Brain microvascular endothelial cell (primary cell): ENCODE results near the gene COL9A3.

Experiments used
- DNase-seq: peaks from one replicate; pipeline ENCODE4 v3.0.0-alpha.2; 2020
- H3K27ac ChIP-seq: fragments of 250-450 bp; sonication (Bioruptor Pico); 2 replicates; pipeline ENCODE4 v1.5.1; 2020; ENCODE audit warnings: mild to moderate bottlenecking, moderate library complexity
- H3K27me3 ChIP-seq: fragments of 250-450 bp; sonication (Bioruptor Pico); replicated peaks from 2 replicates; pipeline ENCODE4 v1.5.1; 2020; ENCODE audit warnings: mild to moderate bottlenecking
- H3K36me3 ChIP-seq: fragments of 250-450 bp; sonication (Bioruptor Pico); replicated peaks from 2 replicates; pipeline ENCODE4 v1.5.1; 2020; ENCODE audit warnings: mild to moderate bottlenecking
- H3K4me3 ChIP-seq: 2 replicates; pipeline ENCODE4 v1.5.1; 2011; ENCODE audit warnings: low read depth, mild to moderate bottlenecking, control low read depth, low read length, moderate library complexity
- in situ Hi-C: cut with HindIII; loops from 2 replicates; pipeline ENCODE4 v1.10.0; 2017; ENCODE audit warnings: low sequenced_read_pairs, low pct_ligation_motif_present
- TF ChIP-seq, protein P1 (sequence below): IDR thresholded peaks from 2 replicates; pipeline ENCODE4 v1.5.1; 2011; ENCODE audit warnings: low read depth, mild to moderate bottlenecking, moderate library complexity, low read length, control low read depth, inconsistent platforms; ENCODE audit errors: missing control alignments

Gene COL9A3

DNA sequence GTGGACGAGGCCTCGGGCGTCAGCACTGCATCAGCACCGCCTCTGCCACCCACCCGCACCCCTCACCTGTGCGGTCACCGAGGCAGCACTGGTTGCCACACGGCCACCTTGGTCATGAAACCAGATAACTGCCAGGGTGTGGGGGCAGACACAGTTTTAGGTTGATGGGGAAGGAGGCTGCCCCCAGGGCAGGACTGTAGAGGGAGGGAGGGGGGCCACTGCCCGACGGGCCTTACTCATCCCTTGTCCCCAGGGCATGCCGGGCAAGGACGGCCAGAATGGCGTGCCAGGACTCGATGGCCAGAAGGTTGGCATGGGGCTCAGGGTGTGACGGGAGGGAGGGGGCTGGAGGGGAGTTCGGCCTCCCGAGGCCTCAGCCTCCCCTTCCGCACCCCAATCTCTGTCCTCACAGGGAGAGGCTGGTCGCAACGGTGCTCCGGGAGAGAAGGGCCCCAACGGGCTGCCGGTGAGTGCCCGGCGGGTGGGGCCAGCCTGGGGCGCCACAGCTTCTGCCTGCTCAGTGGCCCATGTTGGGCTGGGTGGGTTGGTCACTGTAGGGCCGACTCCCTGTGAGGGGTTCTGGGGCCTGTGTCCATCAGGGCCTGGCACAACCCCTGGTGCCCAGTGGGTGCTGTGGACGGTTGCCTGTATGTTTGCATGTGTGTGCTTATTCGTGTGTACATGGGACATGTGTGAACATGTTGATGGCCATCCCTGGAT is 11.8 kb downstream of the COL9A3 start:
- Histone ChIP-seq H3K27ac (no peak overlapping the region), H3K36me3 (no peaks in the 10 kb centered on the region), H3K4me3 (no peak overlapping the region), H3K27me3 (no peaks in the 10 kb centered on the region)
- TF ChIP-seq, protein P1, sequence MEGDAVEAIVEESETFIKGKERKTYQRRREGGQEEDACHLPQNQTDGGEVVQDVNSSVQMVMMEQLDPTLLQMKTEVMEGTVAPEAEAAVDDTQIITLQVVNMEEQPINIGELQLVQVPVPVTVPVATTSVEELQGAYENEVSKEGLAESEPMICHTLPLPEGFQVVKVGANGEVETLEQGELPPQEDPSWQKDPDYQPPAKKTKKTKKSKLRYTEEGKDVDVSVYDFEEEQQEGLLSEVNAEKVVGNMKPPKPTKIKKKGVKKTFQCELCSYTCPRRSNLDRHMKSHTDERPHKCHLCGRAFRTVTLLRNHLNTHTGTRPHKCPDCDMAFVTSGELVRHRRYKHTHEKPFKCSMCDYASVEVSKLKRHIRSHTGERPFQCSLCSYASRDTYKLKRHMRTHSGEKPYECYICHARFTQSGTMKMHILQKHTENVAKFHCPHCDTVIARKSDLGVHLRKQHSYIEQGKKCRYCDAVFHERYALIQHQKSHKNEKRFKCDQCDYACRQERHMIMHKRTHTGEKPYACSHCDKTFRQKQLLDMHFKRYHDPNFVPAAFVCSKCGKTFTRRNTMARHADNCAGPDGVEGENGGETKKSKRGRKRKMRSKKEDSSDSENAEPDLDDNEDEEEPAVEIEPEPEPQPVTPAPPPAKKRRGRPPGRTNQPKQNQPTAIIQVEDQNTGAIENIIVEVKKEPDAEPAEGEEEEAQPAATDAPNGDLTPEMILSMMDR: no peak
- in situ Hi-C loops: no loop called here
- DNase-seq: no peak

DNA sequence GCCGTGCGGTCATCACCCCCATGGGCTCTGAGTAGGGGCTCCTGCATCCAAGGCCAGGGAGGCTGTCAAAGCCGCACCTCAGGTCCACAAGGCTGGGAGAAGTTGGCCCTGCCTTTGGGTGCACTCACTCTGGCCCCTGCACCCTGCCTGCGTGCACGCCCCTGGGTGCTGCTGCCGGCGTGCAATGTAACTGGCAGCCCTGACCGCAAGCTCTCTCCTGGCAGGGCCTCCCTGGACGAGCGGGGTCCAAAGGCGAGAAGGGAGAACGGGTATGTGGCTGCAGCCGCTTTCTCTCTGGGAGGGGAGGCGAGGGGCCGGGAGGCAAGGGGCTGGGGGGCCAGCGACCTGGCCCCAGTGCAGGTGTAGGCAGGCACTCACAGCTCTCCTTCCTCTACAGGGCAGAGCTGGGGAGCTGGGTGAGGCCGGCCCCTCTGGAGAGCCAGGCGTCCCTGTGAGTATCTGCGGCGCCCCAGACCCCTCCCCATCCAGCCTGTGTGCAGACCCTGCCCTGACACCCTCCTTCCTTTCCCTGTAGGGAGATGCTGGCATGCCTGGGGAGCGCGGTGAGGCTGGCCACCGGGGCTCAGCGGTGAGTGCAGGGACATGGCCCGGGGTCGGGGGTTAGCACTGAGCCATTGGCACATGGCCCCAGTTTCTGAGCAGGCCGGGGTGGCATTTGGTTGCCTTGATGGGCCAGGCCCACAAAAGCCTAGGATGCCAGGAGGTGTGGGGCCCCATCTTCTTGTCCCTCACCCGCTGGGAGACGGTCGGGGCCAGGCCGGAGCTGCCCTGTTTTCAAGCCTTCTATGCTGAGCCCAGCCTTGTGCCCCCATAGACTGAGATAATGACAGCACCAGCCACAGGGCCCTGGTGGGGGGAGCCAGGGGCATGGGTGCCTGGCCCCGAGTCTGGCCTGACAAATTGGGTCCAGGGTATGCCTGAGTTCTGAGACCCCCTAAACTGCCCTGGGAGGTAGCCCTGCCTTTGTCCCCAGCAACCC is 12.7 kb downstream of the COL9A3 start:
- Histone ChIP-seq H3K27ac (no peak overlapping the region), H3K27me3 (no peaks in the 10 kb centered on the region), H3K4me3 (no peak overlapping the region), H3K36me3 (no peaks in the 10 kb centered on the region)
- DNase-seq: no peak
- TF ChIP-seq, protein P1: no peak
- in situ Hi-C loops: no loop called here

DNA sequence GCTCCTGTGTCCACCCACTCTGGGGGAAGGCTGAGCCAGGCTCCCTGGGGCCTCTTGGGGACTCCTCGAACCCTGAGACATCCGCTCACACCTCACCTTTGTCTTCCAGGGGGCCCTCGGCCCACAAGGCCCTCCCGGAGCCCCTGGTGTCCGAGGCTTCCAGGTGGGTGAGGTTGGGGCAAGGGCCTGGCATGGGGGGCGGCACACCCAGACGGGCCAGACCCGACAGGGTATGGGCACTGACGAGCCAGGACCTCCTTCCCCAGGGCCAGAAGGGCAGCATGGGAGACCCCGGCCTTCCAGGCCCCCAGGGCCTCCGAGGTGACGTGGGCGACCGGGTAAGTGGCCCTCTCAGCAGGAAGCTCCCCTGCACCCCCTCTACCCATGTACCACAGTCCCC is 13.4 kb downstream of the COL9A3 start:
- H3K36me3 ChIP-seq: no peaks in the 10 kb centered on the region
- TF ChIP-seq, protein P1: no peak

DNA sequence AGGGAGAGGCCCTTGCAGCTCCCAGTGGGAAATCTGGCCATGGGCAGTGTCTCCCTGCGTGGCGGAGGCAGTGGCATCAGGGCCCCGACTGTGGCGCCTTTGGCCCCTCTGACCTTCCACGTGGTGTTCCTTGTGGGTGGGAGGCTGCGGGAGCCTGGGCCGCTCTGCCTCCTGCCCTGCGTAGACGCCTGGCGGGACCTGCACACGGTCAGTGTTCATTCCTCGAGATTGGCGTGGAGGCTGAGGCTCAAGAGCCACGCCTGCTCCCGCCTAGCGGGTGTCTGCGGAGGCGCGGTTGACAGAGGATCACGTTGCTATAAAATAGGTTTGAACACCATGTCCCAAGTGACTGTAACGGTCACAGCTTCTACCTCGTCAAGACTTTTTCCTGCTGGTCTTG is 14.0 kb downstream of the COL9A3 start:
- TF ChIP-seq, protein P1: no peak
- Histone ChIP-seq H3K27ac (no peak overlapping the region), H3K36me3 (no peaks in the 10 kb centered on the region), H3K4me3 (no peak overlapping the region), H3K27me3 (no peaks in the 10 kb centered on the region)
- in situ Hi-C loops: no loop called here
- DNase-seq: no peak

More for the DNA sequence above, 13.4 kb downstream of the COL9A3 start:
- no peaks in the 10 kb centered on the region for H3K27me3 ChIP-seq
- H3K27ac ChIP-seq: no peak overlapping the region
- in situ Hi-C loops: no loop called here
- no peak overlapping the region for H3K4me3 ChIP-seq
- DNase-seq: no peak

DNA sequence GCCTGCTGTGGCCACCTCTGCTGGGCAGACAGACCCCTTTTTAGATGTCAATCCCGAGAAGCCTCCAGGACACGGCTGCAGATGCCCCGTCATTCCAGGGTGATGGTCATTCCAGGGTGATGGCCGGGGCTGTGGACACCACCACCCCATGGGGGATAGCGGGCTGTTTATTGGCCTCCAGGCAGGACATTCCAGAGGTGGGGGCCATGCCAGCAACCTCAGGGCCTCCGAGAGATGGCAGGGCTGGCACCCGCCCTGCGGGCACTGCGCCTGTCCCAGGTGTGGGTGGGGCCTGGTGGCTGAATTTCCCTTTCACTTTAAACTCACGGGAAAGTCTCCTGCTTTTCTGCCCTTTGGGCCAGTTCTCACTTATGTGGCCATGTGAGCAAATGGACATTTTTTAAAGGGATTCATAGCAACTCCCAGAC is 14.5 kb downstream of the COL9A3 start:
- no peak for DNase-seq
- Histone ChIP-seq H3K36me3 (no peaks in the 10 kb centered on the region), H3K27ac (no peak overlapping the region), H3K27me3 (no peaks in the 10 kb centered on the region), H3K4me3 (no peak overlapping the region)
- in situ Hi-C loops: no loop called here
- TF ChIP-seq, protein P1: no peak
